Smooth muscle cell (in vitro differentiated cells): Measurements from ENCODE around the gene SMARCE1. TPM values are rescaled to one million over a fixed set of nuclear protein-coding genes. Genes with fewer than 3 reads are reported as not detected.

Source experiments
- DNase-seq: peaks from one replicate; lab custom pipeline; 2025; ENCODE audit not compliant: unreplicated experiment; lab: John Stamatoyannopoulos, UW
- H2AFZ ChIP-seq: fragments of 200-600 bp; sonication (generic); 2 replicates; pipeline ENCODE4 v1.6.0; 2016; ENCODE audit warnings: antibody characterized with exemption, low read depth, mild to moderate bottlenecking
- H3F3A ChIP-seq: fragments of 200-600 bp; sonication (generic); 2 replicates; pipeline ENCODE4 v1.6.0; 2017; ENCODE audit warnings: antibody characterized with exemption, low read depth
- H3K27ac ChIP-seq: fragments of 200-600 bp; sonication (generic); 2 replicates; pipeline ENCODE4 v1.5.1; 2016; ENCODE audit warnings: low read depth, mild to moderate bottlenecking
- H3K27me3 ChIP-seq: fragments of 200-600 bp; sonication (generic); 2 replicates; pipeline ENCODE4 v1.6.1; 2016; ENCODE audit warnings: low read depth, mild to moderate bottlenecking
- H3K36me3 ChIP-seq: fragments of 200-600 bp; sonication (generic); 2 replicates; pipeline ENCODE4 v1.5.1; 2016; ENCODE audit warnings: low read depth
- H3K4me1 ChIP-seq: fragments of 200-600 bp; sonication (generic); 2 replicates; pipeline ENCODE4 v1.5.1; 2016; ENCODE audit warnings: low read depth
- H3K4me2 ChIP-seq: fragments of 200-600 bp; sonication (generic); 2 replicates; pipeline ENCODE4 v1.6.0; 2016; ENCODE audit warnings: mild to moderate bottlenecking
- H3K4me3 ChIP-seq: fragments of 200-600 bp; sonication (generic); 2 replicates; pipeline ENCODE4 v1.5.1; 2016; ENCODE audit warnings: mild to moderate bottlenecking
- H3K79me2 ChIP-seq: fragments of 200-600 bp; sonication (generic); 2 replicates; pipeline ENCODE4 v1.6.0; 2016; ENCODE audit warnings: low read depth, mild to moderate bottlenecking
- H3K9ac ChIP-seq: fragments of 200-600 bp; sonication (generic); 2 replicates; pipeline ENCODE4 v1.6.0; 2016; ENCODE audit warnings: low read depth
- H3K9me3 ChIP-seq: fragments of 200-600 bp; sonication (generic); replicated peaks from 2 replicates; pipeline ENCODE4 v1.5.1; 2016; ENCODE audit warnings: low read depth
- H4K20me1 ChIP-seq: fragments of 200-600 bp; sonication (generic); 2 replicates; pipeline ENCODE4 v1.6.0; 2016; ENCODE audit warnings: low read depth
- WGBS: methylation state at CpG from one replicate; pipeline ENCODE4 v1.1.7; 2016; ENCODE audit warnings: low lambda C conversion rate; 5-methylcytosine and 5-hydroxymethylcytosine counted together
- polyA plus RNA-seq: library from polyadenylated mRNA; unstranded; fragments of >200 nt; fragmentation: Nextera tagmentation; extraction: Ambion mirVana; gene quantifications from 2 replicates; pipeline ENCODE4 v1.2.1, GENCODE V29; 2016
- total RNA-seq: library from RNA; depleted of rRNA; stranded (reverse); fragments of >200 nt; gene quantifications from 2 replicates; pipeline ENCODE4 v1.2.3, GENCODE V29; 2014
- TF ChIP-seq, protein P1 (sequence below): fragments of 200-600 bp; sonication (generic); IDR thresholded peaks from 2 replicates; pipeline ENCODE4 v1.5.1; 2017; ENCODE audit warnings: borderline replicate concordance, mild to moderate bottlenecking, antibody characterized with exemption; ENCODE audit not compliant: insufficient read depth, poor library complexity, severe bottlenecking

Gene SMARCE1
- total and polyA plus RNA-seq, 2 experiments from 2014 or later: 87.5 to 115 TPM

DNA sequence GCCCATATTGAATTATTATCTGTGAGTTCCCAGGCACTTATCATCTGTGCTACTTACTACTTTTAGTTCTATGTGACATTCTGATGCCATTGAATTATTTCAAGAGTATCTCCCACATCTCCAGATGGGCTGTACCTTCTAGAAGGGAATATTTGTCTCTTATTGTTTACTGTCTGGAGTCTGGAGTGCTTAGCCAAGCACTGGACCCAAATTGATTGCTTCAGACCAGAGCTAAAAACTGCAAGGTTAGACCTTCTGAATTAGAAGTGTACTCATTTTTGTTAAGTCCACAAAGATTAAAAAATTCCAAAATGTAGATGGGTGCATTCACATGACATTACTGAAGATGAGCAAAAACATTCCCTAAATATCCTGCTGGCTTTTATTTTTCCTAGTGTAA is 33.4 kb upstream of the SMARCE1 start:
- Histone ChIP-seq H3K4me2 (no peak overlapping the region), H3K9me3 (no peaks in the 10 kb centered on the region), H3K27ac (no peak overlapping the region), H3K4me1 (no peaks in the 10 kb centered on the region), H3K4me3 (no peak overlapping the region), H2AFZ (no peak overlapping the region), H3K27me3 (peaks cover 39% of the 10 kb centered on the region), H3F3A (no peaks in the 10 kb centered on the region), H3K79me2 (no peaks in the 10 kb centered on the region), H3K9ac (no peak overlapping the region), H3K36me3 (no peaks in the 10 kb centered on the region), H4K20me1 (no peaks in the 10 kb centered on the region)
- TF ChIP-seq, protein P1, sequence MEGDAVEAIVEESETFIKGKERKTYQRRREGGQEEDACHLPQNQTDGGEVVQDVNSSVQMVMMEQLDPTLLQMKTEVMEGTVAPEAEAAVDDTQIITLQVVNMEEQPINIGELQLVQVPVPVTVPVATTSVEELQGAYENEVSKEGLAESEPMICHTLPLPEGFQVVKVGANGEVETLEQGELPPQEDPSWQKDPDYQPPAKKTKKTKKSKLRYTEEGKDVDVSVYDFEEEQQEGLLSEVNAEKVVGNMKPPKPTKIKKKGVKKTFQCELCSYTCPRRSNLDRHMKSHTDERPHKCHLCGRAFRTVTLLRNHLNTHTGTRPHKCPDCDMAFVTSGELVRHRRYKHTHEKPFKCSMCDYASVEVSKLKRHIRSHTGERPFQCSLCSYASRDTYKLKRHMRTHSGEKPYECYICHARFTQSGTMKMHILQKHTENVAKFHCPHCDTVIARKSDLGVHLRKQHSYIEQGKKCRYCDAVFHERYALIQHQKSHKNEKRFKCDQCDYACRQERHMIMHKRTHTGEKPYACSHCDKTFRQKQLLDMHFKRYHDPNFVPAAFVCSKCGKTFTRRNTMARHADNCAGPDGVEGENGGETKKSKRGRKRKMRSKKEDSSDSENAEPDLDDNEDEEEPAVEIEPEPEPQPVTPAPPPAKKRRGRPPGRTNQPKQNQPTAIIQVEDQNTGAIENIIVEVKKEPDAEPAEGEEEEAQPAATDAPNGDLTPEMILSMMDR: no peak
- no peak for DNase-seq

DNA sequence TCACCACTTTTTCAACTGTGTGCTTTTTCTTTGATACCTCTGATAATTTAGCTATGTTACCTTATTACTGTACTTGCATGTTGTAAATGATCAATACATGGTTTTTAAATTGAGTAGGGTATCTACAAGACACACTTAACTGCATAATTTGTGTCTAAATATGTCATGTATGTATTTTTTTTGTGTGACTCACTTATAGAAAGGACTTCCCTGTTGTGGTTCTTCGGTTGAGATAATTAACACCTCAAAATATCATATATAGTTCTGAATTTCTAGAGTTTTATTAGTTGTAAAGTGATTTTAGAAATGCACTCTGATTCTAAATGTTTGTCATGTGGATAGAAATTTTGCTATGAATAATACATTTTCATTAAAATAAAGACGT is 31.9 kb upstream of the SMARCE1 start:
- WGBS: 89% methylated on average over 2 of the region's 2 CpGs
- Histone ChIP-seq H3K4me1 (no peaks in the 10 kb centered on the region), H3K27me3 (peaks cover 41% of the 10 kb centered on the region), H3K4me3 (no peak overlapping the region), H4K20me1 (no peaks in the 10 kb centered on the region), H3K79me2 (no peaks in the 10 kb centered on the region), H3K27ac (no peak overlapping the region), H3F3A (no peaks in the 10 kb centered on the region), H3K36me3 (no peaks in the 10 kb centered on the region), H3K9me3 (no peaks in the 10 kb centered on the region), H3K9ac (no peak overlapping the region), H2AFZ (no peak overlapping the region), H3K4me2 (no peak overlapping the region)
- TF ChIP-seq, protein P1: no peak
- no peak for DNase-seq

DNA sequence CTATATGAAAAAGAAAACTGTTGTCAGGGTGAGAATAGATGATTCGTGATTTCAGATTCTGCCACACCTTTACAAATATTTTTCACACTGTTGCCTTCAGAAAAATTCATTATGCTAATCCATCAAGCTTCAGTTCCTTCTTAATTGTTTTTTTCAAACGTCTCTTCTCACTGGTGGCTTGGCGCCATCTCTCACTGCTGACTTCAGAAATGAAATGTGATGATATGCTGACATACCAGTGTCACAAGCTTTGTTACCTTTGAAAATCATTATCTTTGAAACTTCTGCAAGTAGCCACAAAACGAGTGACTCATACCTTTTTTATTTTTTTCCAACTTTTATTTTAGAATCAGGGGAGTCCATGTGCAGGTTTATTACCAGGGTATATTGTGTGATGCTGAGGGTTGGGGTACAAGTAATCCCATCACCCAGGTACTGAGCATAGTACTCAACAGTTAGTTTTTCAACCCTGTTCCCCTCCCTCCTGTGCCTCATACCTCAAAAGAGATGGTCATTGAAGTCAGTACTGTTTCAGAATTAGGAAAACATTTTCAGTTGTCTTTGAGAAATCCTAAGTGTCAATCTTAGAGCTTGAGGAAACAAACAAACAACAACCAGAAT is 31.4 kb upstream of the SMARCE1 start:
- H3K27ac ChIP-seq: no peak overlapping the region
- TF ChIP-seq, protein P1: no peak
- no peaks in the 10 kb centered on the region for H4K20me1 ChIP-seq
- H3K4me1 ChIP-seq: no peaks in the 10 kb centered on the region
- WGBS: 68% methylated on average over 4 of the region's 4 CpGs
- no peaks in the 10 kb centered on the region for H3K79me2 ChIP-seq
- H2AFZ ChIP-seq: no peak overlapping the region
- H3K9ac ChIP-seq: no peak overlapping the region
- H3F3A ChIP-seq: no peaks in the 10 kb centered on the region
- no peak overlapping the region for H3K4me2 ChIP-seq
- DNase-seq: no peak
- H3K36me3 ChIP-seq: no peaks in the 10 kb centered on the region
- no peak overlapping the region for H3K4me3 ChIP-seq
- H3K9me3 ChIP-seq: no peaks in the 10 kb centered on the region
- H3K27me3 ChIP-seq: peaks cover 39% of the 10 kb centered on the region

DNA sequence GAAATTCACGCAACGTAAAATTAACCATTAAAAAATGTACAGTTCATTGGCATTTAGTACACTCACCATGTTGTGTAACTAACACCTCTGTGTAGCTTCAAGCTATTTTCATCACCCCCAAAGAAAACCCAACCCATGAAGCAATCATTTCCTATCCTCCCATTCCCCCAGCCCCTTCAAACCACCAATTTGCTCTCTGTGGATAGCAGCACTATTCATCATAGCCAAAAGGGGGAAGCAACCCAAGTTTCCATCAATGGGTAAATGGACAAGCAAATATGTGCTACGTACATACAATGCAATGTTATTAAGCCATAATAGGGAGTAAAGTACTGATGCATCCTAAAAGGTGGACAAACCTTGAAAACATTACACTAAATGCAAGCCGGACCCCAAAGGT is 28.3 kb upstream of the SMARCE1 start:
- H3K27ac ChIP-seq: no peak overlapping the region
- no peaks in the 10 kb centered on the region for H3K9me3 ChIP-seq
- no peak overlapping the region for H3K4me3 ChIP-seq
- peaks cover 33% of the 10 kb centered on the region for H3K27me3 ChIP-seq
- no peaks in the 10 kb centered on the region for H3K4me1 ChIP-seq
- no peak overlapping the region for H3K9ac ChIP-seq
- TF ChIP-seq, protein P1: no peak
- H2AFZ ChIP-seq: no peak overlapping the region
- 97% methylated on average over 4 of the region's 4 CpGs for WGBS
- DNase-seq: no peak
- no peaks in the 10 kb centered on the region for H4K20me1 ChIP-seq
- H3K36me3 ChIP-seq: no peaks in the 10 kb centered on the region
- no peaks in the 10 kb centered on the region for H3F3A ChIP-seq
- no peak overlapping the region for H3K4me2 ChIP-seq
- H3K79me2 ChIP-seq: no peaks in the 10 kb centered on the region
